Neural cell (in vitro differentiated cells): ENCODE measurements around the gene NDFIP2. TPM values are rescaled to one million over a fixed set of nuclear protein-coding genes. Genes with fewer than 3 reads are reported as not detected.

Experiments used
- H2AFZ ChIP-seq: fragments of 200-600, 300-800 bp; sonication (generic), shearing (Covaris generic); 2 replicates; pipeline ENCODE4 v1.6.0; 2014; ENCODE audit warnings: low read depth, mild to moderate bottlenecking, antibody characterized with exemption, low read length, moderate library complexity
- H3F3A ChIP-seq: fragments of 200-600 bp; shearing (Covaris generic); 2 replicates; pipeline ENCODE4 v1.6.1; 2016; ENCODE audit warnings: mild to moderate bottlenecking, moderate library complexity, mixed read lengths, antibody characterized with exemption, low read length; ENCODE audit not compliant: insufficient read depth, poor library complexity, severe bottlenecking
- H3K27ac ChIP-seq: fragments of 200-600, 300-800 bp; sonication (generic), shearing (Covaris generic); 2 replicates; pipeline ENCODE4 v1.5.1; 2014; ENCODE audit warnings: mild to moderate bottlenecking, low read length, moderate library complexity
- H3K27me3 ChIP-seq: fragments of 300-800, 200-600 bp; sonication (generic), shearing (Covaris generic); 2 replicates; pipeline ENCODE4 v1.6.0; 2014; ENCODE audit warnings: mild to moderate bottlenecking, low read depth, low read length, moderate library complexity; ENCODE audit not compliant: insufficient read depth
- H3K36me3 ChIP-seq: fragments of 300-800, 200-600 bp; sonication (generic), shearing (Covaris generic); 2 replicates; pipeline ENCODE4 v1.5.1; 2014; ENCODE audit warnings: mild to moderate bottlenecking, antibody characterized with exemption, low read length, moderate library complexity; ENCODE audit not compliant: insufficient read depth
- H3K4me2 ChIP-seq: fragments of 300-800, 200-600 bp; sonication (generic), shearing (Covaris generic); 2 replicates; pipeline ENCODE4 v1.6.0; 2014; ENCODE audit warnings: mild to moderate bottlenecking, low read length
- H3K4me3 ChIP-seq: fragments of 300-800, 200-600 bp; sonication (generic), shearing (Covaris generic); 2 replicates; pipeline ENCODE4 v1.5.1; 2014; ENCODE audit warnings: mild to moderate bottlenecking, low read length, moderate library complexity
- H3K79me2 ChIP-seq: fragments of 200-600 bp; shearing (Covaris generic); replicated peaks from 2 replicates; pipeline ENCODE4 v1.6.0; 2014; ENCODE audit warnings: mild to moderate bottlenecking, low read length, moderate library complexity; ENCODE audit not compliant: insufficient read depth
- H3K9ac ChIP-seq: fragments of 300-800, 200-600 bp; sonication (generic), shearing (Covaris generic); 2 replicates; pipeline ENCODE4 v1.6.1; 2016; ENCODE audit warnings: mild to moderate bottlenecking, low read length, mixed read lengths
- H3K9me2 ChIP-seq: fragments of 200-600 bp; shearing (Covaris generic); 2 replicates; pipeline ENCODE4 v1.6.1; 2016; ENCODE audit warnings: mild to moderate bottlenecking, low read length, mixed read lengths; ENCODE audit not compliant: insufficient read depth
- H3K9me3 ChIP-seq: fragments of 200-600, 300-800 bp; sonication (generic), shearing (Covaris generic); 2 replicates; pipeline ENCODE4 v1.6.1; 2016; ENCODE audit warnings: mild to moderate bottlenecking, mixed run types, low read length, moderate library complexity, mixed read lengths
- H4K20me1 ChIP-seq: fragments of 200-600 bp; shearing (Covaris generic); 2 replicates; pipeline ENCODE4 v1.6.1; 2016; ENCODE audit warnings: mild to moderate bottlenecking, mixed run types; ENCODE audit not compliant: insufficient read depth
- CTCF ChIP-seq: fragments of 450-650 bp; IDR thresholded peaks from 2 replicates; pipeline ENCODE4 v1.5.1; 2014; ENCODE audit warnings: antibody characterized with exemption, mild to moderate bottlenecking, moderate library complexity; ENCODE audit not compliant: poor library complexity, severe bottlenecking
- EP300 ChIP-seq: fragments of 450-650 bp; conservative IDR thresholded peaks from 2 replicates; pipeline ENCODE4 v1.6.1; 2014; ENCODE audit warnings: antibody characterized with exemption, mild to moderate bottlenecking, moderate library complexity; ENCODE audit not compliant: poor library complexity, severe bottlenecking
- EZH2 ChIP-seq: fragments of 200-600, 300-800 bp; shearing (Covaris generic), sonication (generic); IDR thresholded peaks from 2 replicates; pipeline ENCODE4 v1.6.1; 2014; ENCODE audit warnings: antibody characterized with exemption, low read length, borderline replicate concordance, mild to moderate bottlenecking; ENCODE audit not compliant: insufficient read depth, poor library complexity, severe bottlenecking
- MXI1 ChIP-seq: fragments of 450-650 bp; conservative IDR thresholded peaks from 2 replicates; pipeline ENCODE4 v1.6.1; 2014; ENCODE audit warnings: antibody characterized with exemption, mild to moderate bottlenecking; ENCODE audit not compliant: poor library complexity, severe bottlenecking
- POLR2AphosphoS5 ChIP-seq: IDR thresholded peaks from 2 replicates; pipeline ENCODE4 v1.6.1; 2012
- RAD21 ChIP-seq: fragments of 450-650 bp; conservative IDR thresholded peaks from 2 replicates; pipeline ENCODE4 v1.6.1; 2014; ENCODE audit warnings: antibody characterized with exemption, mild to moderate bottlenecking, moderate library complexity
- REST ChIP-seq: IDR thresholded peaks from 2 replicates; pipeline ENCODE4 v1.6.1; 2012; ENCODE audit warnings: borderline replicate concordance
- SMC3 ChIP-seq: fragments of 450-650 bp; conservative IDR thresholded peaks from 2 replicates; pipeline ENCODE4 v1.6.1; 2014; ENCODE audit warnings: antibody characterized with exemption, mild to moderate bottlenecking, moderate library complexity; ENCODE audit not compliant: poor library complexity
- TAF1 ChIP-seq: IDR thresholded peaks from 2 replicates; pipeline ENCODE4 v1.6.1; 2012; ENCODE audit warnings: low read depth
- polyA plus RNA-seq: library from polyadenylated mRNA; depleted of rRNA; stranded (reverse); fragments of >200 nt; gene quantifications from 2 replicates; pipeline ENCODE4 v1.2.3, GENCODE V29; 2014

Gene NDFIP2
- polyA plus RNA-seq, 1 donor from 2014 or later = 41.2 TPM

GRCh38 chr13:79456656-79457365 is 24.1 kb upstream of the NDFIP2 start:
- no peak overlapping the region for H3K4me2 ChIP-seq
- no peaks in the 10 kb centered on the region for H3F3A ChIP-seq
- no peak overlapping the region for H3K9ac ChIP-seq
- H3K9me2 ChIP-seq = no peaks in the 10 kb centered on the region
- H3K36me3 ChIP-seq = no peaks in the 10 kb centered on the region
- H4K20me1 ChIP-seq = no peaks in the 10 kb centered on the region
- H3K27ac ChIP-seq = no peak overlapping the region
- no peak overlapping the region for H2AFZ ChIP-seq
- H3K27me3 ChIP-seq = no peaks in the 10 kb centered on the region
- TF ChIP-seq EZH2 = no peak
- H3K9me3 ChIP-seq = no peaks in the 10 kb centered on the region
- H3K4me3 ChIP-seq = no peak overlapping the region
- H3K79me2 ChIP-seq = no peaks in the 10 kb centered on the region

- Histone ChIP-seq H3K4me3 (no peak overlapping the region), H4K20me1 (no peaks in the 10 kb centered on the region), H2AFZ (no peak overlapping the region), H3K9ac (no peak overlapping the region), H3K27me3 (no peaks in the 10 kb centered on the region), H3F3A (no peaks in the 10 kb centered on the region), H3K79me2 (no peaks in the 10 kb centered on the region), H3K27ac (no peak overlapping the region), H3K9me2 (no peaks in the 10 kb centered on the region), H3K36me3 (no peaks in the 10 kb centered on the region), H3K9me3 (no peaks in the 10 kb centered on the region), H3K4me2 (no peak overlapping the region)
- TF ChIP-seq MXI1 (no peak), CTCF (no peak), EZH2 (no peak), TAF1 (no peak), RAD21 (no peak), SMC3 (no peak), EP300 (no peak), POLR2AphosphoS5 (no peak), REST (no peak)
Measured at GRCh38 chr13:79457390-79457789, 23.6 kb upstream of the NDFIP2 start.
